Lower leg skin (tissue), 3 donors: ENCODE measurements around the gene RYR2.

Experiments
- CTCF ChIP-seq, 3 donors: fragments of 450-650 bp; IDR thresholded peaks; one replicate each; pipeline ENCODE4 v1.5.1; 2016; ENCODE audit warnings: antibody characterized with exemption in 3 of 3, mild to moderate bottlenecking in 3 of 3, moderate library complexity in 2 of 3
- POLR2A ChIP-seq, 2 donors: fragments of 450-650 bp; IDR thresholded peaks; one replicate each; pipeline ENCODE4 v1.6.1; 2016 to 2017; ENCODE audit warnings: antibody characterized with exemption in 2 of 2, mild to moderate bottlenecking in 1 of 2, moderate library complexity in 1 of 2

DNA sequence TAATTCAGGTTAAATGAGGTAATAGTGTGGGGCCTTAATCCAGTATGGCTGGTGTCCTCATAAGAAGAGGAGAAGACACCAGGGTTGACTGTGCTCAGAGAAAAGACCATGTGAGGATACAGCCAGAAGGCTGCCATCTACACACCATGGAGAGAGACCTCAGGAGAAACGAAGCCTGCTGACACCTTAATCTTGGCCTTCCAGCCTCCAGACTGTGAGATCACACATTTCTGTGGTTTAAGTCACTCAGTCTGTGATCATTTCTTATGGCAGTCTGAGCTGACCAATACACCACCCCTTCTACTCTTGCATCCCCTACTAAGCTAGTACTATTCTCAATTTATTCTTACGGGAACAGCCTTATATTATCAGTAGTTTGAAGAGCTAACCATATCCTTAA, 538.7 kb downstream of the RYR2 start:
- TF ChIP-seq CTCF (IDR thresholded peaks at IDR 0.05) (no peak), POLR2A (IDR thresholded peaks at IDR 0.05) (no peak)
